Effector memory CD4-positive, alpha-beta T cell (primary cell): ENCODE measurements around the gene C1orf159.

Source experiments
- DNase-seq, 3 donors: peaks; one replicate each; pipeline ENCODE4 v3.0.0-alpha.2; 2020
- H3K27ac ChIP-seq: 2 replicates; pipeline ENCODE4 v1.7.0; 2013; ENCODE audit warnings: mild to moderate bottlenecking, low read length, moderate library complexity; ENCODE audit not compliant: insufficient read depth, poor library complexity, severe bottlenecking
- H3K27me3 ChIP-seq: replicated peaks from 2 replicates; pipeline ENCODE4 v1.7.0; 2013; ENCODE audit warnings: mild to moderate bottlenecking, low read length; ENCODE audit not compliant: insufficient read depth, control insufficient read depth, poor library complexity, severe bottlenecking
- H3K36me3 ChIP-seq: 2 replicates; pipeline ENCODE4 v1.7.0; 2013; ENCODE audit warnings: mild to moderate bottlenecking, low read length, moderate library complexity; ENCODE audit not compliant: control insufficient read depth, insufficient read depth
- H3K4me1 ChIP-seq: 2 replicates; pipeline ENCODE4 v1.7.0; 2013; ENCODE audit warnings: low read length, mild to moderate bottlenecking; ENCODE audit not compliant: control insufficient read depth, insufficient read depth, poor library complexity, severe bottlenecking
- H3K4me3 ChIP-seq: 2 replicates; pipeline ENCODE4 v1.7.0; 2013; ENCODE audit warnings: low read length, low read depth, mild to moderate bottlenecking; ENCODE audit not compliant: insufficient read depth, poor library complexity, severe bottlenecking
- H3K9me3 ChIP-seq: 2 replicates; pipeline ENCODE4 v1.7.0; 2013; ENCODE audit warnings: mild to moderate bottlenecking, low read length, moderate library complexity; ENCODE audit not compliant: control insufficient read depth

Gene C1orf159

DNA sequence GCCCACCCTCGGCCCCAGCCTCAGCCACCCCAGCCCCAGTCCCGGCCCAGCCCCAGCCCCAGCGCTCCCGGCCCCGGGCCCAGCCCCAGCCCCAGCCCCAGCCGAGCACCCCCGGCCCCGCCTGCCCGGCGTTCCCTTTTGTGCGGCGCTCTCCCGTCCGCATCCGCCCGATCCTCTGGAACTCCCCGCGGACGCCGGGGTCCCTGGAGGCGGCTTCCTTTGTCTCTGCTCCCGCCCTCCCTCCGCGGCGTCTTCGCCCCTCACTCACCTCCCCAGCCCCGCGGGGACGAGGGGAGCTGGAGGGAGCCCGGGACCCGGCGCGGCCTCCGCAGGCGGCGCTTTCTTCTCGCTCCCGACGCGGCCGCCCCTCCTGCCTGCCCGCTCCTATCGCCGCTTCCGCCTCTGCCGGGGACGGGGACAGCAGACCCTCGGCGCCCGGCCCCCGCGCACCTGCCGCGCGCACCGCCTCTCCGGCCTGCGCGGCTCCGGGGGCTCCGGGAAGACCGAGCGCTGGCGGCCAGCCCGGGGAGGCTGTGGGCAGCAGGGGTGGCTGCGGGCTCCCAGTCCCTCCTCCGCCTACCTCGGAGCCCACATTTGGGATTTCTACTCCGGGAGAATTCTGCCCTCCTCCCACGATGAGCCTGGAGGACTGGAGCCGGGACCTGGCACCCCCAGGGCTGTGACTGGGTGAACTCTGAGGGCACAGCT lies 82.0 kb downstream of the C1orf159 start:
- Histone ChIP-seq H3K27ac (no peak overlapping the region), H3K4me3 (no peak overlapping the region)

GRCh38 chr1:1033009-1033587 lies 82.8 kb downstream of the C1orf159 start:
- Histone ChIP-seq H3K36me3 (no peaks in the 10 kb centered on the region), H3K4me3 (peak overlapping the region; percentile 33), H3K27ac (no peak overlapping the region), H3K4me1 (peaks cover 14% of the 10 kb centered on the region), H3K9me3 (no peaks in the 10 kb centered on the region), H3K27me3 (peaks cover 42% of the 10 kb centered on the region)
- DNase-seq: peak; percentile 73 to 76 (median 73)

More for the DNA sequence above, 82.0 kb downstream of the C1orf159 start:
- Histone ChIP-seq H3K27me3 (peaks cover 42% of the 10 kb centered on the region), H3K9me3 (no peaks in the 10 kb centered on the region), H3K36me3 (no peaks in the 10 kb centered on the region), H3K4me1 (peaks cover 14% of the 10 kb centered on the region)
- DNase-seq: no peak

DNA sequence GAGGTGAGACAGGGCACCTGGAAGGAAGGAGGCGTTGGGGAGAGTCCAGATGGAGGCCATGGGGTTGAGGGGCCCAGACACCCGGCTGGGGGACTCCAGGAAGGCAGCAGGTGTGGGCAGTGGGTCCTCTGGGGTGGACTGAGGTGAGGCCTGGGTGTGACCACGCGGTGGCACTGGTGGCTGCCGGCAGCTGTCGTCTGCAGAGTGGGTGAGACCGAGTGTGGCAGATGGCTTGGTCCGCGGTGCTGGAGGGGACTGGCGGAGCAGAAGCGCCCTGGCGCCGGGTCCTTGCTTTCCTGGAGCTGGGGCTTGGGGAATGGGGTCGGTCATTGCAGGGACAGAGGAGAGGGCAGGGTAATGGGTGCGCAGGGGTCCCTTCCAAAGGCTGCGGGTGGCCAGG lies 83.5 kb downstream of the C1orf159 start:
- no peak for DNase-seq
- Histone ChIP-seq H3K4me3 (peak overlapping the region; percentile 33), H3K36me3 (no peaks in the 10 kb centered on the region), H3K4me1 (peaks cover 14% of the 10 kb centered on the region), H3K9me3 (no peaks in the 10 kb centered on the region), H3K27me3 (peaks cover 42% of the 10 kb centered on the region), H3K27ac (no peak overlapping the region)
